Testis (tissue), 3 donors: ENCODE results near the gene CDK11A. TPM values are rescaled to one million over a fixed set of nuclear protein-coding genes. Genes with fewer than 3 reads are reported as not detected.
"Not testable (repeated sequence)": the region's sequence is repeated elsewhere in the genome, so short reads cannot be mapped to it uniquely, and the experiment has no call there.

Experiments
- DNase-seq: peaks from one replicate; pipeline ENCODE4 v3.0.0-alpha.2; 2019
- H3K27ac ChIP-seq, 2 donors: fragments of 200-600 bp; sonication (generic); one replicate each; pipeline ENCODE4 v1.5.1; 2019
- H3K27me3 ChIP-seq: fragments of 200-600 bp; sonication (generic); one replicate; pipeline ENCODE4 v1.5.1; 2019
- H3K36me3 ChIP-seq: fragments of 200-600 bp; sonication (generic); one replicate; pipeline ENCODE4 v1.5.1; 2017; ENCODE audit warnings: low read depth; ENCODE audit errors: missing control alignments
- H3K4me1 ChIP-seq: fragments of 200-600 bp; sonication (generic); one replicate; pipeline ENCODE4 v1.5.1; 2019
- H3K4me3 ChIP-seq, 2 donors: fragments of 200-600 bp; sonication (generic); one replicate each; pipeline ENCODE4 v1.5.1; 2017 to 2019
- H3K9me3 ChIP-seq: fragments of 200-600 bp; sonication (generic); one replicate; pipeline ENCODE4 v1.5.1; 2017
- POLR2A ChIP-seq: fragments of 450-650 bp; IDR thresholded peaks from one replicate; pipeline ENCODE4 v1.6.1; 2017; ENCODE audit warnings: antibody characterized with exemption, mild to moderate bottlenecking, moderate library complexity
- WGBS, 2 donors: methylation state at CpG; one replicate each; pipeline ENCODE4 v1.1.5; 2018; 5-methylcytosine and 5-hydroxymethylcytosine counted together
- intact Hi-C: fragments of 100-400 bp; cut with DNase I; formaldehyde crosslinking; loops from one replicate; pipeline ENCODE4 v1.15.1; 2023; ENCODE audit warnings: low total_unique reads
- polyA plus RNA-seq: library from polyadenylated mRNA; stranded (reverse); fragments of 350-450 nt; fragmentation: Illumina TruSeq; extraction: RNeasy Lipid Tissue Mini Kit (QIAGEN cat#74804); gene quantifications from one replicate; pipeline ENCODE4 v1.2.3, GENCODE V29; 2014; ENCODE audit warnings: low read depth, low replicate concordance; ENCODE audit not compliant: insufficient read depth
- total RNA-seq, 2 donors: library from RNA; depleted of rRNA; stranded (reverse); fragments of >200 nt; gene quantifications; one replicate each; pipeline ENCODE4 v1.2.3, GENCODE V29; 2016
- TF ChIP-seq, protein P1 (sequence below), 3 experiments: fragments of 450-650 bp in 2 of 3; fragments of 200-600 bp in 1 of 3; sonication (generic) in 1 of 3; IDR thresholded peaks; one replicate each; pipeline ENCODE4 v1.5.1; 2016 to 2019; ENCODE audit warnings: antibody characterized with exemption in 3 of 3, mild to moderate bottlenecking in 2 of 3, moderate library complexity in 1 of 3

The CDK11A gene
- total and polyA plus RNA-seq, 3 donors from 2014 or later, result 44.8 to 153 (median 75.9) TPM

DNA sequence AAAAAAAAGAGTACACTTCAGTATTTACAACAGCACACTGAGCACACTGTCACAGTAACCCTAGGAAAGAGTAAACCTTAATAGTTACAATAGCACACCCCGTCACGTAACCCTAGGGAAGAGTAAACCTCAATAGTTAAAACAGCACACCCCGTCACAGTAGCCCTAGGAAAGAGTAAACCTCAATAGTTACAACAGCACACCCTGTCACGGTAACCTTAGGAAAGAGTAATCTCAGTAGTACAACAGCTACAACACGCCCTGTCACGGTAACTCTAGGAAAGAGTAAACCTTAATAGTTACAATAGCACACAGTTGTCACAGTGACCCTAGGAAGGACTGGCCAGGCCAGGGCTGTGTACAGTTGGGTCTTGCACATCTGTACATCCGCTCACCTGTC lies 3.0 kb downstream of the CDK11A start:
- 79 to 82% methylated on average over 7 of the region's 7 CpGs for WGBS, 2 donors
- Histone ChIP-seq H3K27ac (no peak overlapping the region), H3K4me3 (no peak overlapping the region), H3K4me1 (no peaks in the 10 kb centered on the region), H3K36me3 (no peaks in the 10 kb centered on the region), H3K27me3 (no peaks in the 10 kb centered on the region), H3K9me3 (no peaks in the 10 kb centered on the region)
- no peak for TF ChIP-seq POLR2A
- TF ChIP-seq, protein P1, sequence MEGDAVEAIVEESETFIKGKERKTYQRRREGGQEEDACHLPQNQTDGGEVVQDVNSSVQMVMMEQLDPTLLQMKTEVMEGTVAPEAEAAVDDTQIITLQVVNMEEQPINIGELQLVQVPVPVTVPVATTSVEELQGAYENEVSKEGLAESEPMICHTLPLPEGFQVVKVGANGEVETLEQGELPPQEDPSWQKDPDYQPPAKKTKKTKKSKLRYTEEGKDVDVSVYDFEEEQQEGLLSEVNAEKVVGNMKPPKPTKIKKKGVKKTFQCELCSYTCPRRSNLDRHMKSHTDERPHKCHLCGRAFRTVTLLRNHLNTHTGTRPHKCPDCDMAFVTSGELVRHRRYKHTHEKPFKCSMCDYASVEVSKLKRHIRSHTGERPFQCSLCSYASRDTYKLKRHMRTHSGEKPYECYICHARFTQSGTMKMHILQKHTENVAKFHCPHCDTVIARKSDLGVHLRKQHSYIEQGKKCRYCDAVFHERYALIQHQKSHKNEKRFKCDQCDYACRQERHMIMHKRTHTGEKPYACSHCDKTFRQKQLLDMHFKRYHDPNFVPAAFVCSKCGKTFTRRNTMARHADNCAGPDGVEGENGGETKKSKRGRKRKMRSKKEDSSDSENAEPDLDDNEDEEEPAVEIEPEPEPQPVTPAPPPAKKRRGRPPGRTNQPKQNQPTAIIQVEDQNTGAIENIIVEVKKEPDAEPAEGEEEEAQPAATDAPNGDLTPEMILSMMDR (IDR thresholded peaks at IDR 0.05), result no peak
- intact Hi-C loops, result no loop called here
- peak; percentile 1 for DNase-seq

DNA sequence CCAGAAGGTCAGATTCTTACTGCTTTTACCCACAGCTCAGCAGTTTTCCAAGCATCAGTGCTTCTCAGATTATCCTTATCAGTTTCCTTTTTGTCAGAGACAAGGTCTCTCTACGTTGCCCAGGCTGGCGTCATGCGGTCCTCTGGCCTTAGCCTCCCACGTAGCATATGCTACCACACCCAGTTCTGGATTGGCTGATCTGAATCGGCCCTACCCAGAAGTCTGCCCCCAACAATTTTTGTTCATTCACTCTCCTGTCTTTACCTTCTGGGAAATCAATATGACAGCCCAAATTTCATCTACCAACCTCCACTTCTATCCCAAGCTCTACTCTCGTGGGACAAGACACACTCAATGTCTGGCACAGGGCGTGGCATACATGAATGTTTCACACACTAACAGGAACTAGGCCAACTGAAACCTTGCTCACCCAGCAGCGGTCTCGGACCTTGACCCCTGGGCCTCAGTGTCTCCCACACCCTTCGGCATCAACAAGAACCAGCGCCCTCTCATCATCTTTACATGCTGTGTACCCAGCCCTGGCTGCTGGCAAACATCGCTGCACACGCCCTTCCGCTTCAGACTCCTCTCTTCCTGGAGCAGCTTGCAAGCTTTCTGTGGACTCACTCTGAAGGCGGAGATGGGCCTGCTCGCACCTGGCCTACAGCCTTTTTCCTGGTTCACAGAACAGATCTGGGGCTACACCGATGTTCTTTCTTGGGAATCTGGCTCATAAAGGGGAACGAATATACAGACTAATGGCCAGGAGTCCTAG lies 8.9 kb downstream of the CDK11A start:
- intact Hi-C loops, H3K9me3 ChIP-seq, DNase-seq, H3K27ac ChIP-seq, H3K36me3 ChIP-seq, H3K4me1 ChIP-seq, H3K27me3 ChIP-seq, H3K4me3 ChIP-seq: not testable (repeated sequence)
- WGBS, 2 donors, result 76 to 95% methylated on average over 11 of the region's 18 CpGs

DNA sequence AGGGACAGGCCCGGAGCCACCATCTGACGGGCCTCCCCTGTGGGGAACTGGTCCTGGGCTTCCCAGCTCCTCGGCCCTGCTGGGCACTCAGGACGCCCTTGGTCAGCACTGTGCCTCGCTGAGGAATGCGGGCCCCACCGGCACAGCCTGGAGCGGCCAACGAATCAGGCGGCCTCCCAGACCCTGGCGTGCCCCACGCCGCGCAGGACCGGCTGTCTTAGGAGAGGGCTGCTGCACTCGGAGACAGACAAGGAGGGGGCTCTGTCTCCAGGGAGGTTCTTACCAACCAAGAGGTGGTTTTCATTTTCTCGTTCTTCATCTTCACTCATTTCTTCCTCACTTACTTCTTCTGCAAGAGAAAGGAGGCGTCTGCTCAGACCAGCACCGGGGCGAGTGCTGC lies 16.3 kb downstream of the CDK11A start:
- H3K36me3 ChIP-seq, DNase-seq, H3K27me3 ChIP-seq, intact Hi-C loops, H3K4me3 ChIP-seq, H3K4me1 ChIP-seq, H3K9me3 ChIP-seq, H3K27ac ChIP-seq: not testable (repeated sequence)
- whole genome bisulfite sequencing, 2 donors, result 100% methylated on average over 2 of the region's 20 CpGs; no CpG with 5 or more reads in 1 of the 2 donors

DNA sequence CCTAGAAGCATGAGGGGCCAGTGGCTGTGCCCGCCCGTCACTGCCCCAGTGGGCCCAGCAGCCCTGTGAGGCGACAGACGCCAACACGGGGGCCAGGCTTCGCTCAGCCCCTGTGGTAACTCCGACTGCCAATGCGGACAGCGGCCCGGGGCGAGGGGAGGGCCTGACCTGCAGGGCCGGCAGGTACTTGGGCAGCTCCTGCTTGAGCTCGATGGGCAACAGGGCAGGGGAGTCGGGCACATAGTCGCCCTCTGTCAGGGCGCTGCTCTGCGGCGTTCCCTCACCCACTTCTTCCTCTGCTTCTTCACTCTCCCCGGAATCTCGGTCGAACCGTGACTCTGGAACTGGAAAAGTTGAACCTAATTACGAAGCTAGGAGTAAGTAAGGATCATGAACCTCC lies 16.9 kb downstream of the CDK11A start:
- WGBS, 2 donors, result 96% methylated on average over 8 of the region's 23 CpGs; no CpG with 5 or more reads in 1 of the 2 donors
- DNase-seq, H3K27me3 ChIP-seq, H3K9me3 ChIP-seq, H3K36me3 ChIP-seq, intact Hi-C loops, H3K27ac ChIP-seq, H3K4me1 ChIP-seq, H3K4me3 ChIP-seq: not testable (repeated sequence)

DNA sequence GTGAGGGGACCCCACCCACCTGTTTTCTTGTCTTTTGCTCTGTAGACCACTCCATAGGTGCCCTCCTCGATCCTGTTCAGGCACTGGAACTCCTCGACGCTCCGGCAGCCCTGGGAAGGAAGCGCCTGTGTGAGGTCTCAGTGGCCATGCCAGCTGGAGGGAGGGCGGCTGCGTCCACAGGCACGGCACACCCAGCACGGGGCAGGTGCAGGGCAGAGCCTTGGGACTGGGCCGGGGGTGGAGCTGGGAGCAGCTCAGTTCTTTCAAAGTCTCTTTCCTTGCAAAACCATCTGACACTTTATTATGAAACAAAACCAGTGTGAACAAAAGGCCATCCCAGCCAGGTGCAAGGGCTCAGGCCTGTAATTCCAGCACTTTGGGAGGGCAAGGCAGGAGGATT lies 18.5 kb downstream of the CDK11A start:
- H3K4me3 ChIP-seq, H3K27ac ChIP-seq, H3K27me3 ChIP-seq, intact Hi-C loops, H3K9me3 ChIP-seq, H3K36me3 ChIP-seq, DNase-seq, H3K4me1 ChIP-seq: not testable (repeated sequence)
- WGBS, 2 donors, result no CpG with 5 or more reads among the region's 10 CpGs

DNA sequence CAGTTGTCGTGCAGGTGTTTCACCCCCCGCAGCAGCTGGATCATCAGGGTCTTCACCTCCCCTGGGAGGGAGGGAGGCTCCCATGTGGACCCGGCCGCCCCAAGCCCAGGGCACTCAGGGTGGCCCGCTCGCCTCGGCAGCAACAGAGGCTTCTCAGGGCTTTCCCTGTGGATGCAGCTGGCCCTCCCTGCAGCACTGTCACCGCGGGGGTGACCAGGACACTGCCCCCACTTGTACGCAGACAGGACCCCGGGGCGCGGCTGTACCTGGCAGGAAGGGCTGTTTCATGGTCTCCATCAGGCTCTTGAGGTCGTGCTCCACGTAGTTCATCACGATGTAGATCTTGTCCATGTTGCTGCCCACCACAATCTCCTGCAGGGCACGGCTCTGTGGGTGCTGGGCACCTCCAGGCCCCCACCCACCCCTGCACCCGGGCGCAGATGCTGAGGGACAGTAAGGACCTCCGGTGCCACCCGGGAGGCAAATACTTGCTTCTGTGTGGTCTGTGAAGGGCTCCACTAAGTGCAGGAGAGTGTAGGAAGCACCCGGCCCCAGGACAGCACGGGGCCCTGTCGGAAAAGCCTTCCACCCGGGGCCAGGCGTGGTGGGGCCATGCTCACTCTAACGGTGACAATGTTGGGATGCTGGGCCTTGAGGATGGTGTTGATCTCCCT lies 19.7 kb downstream of the CDK11A start:
- intact Hi-C loops, H3K4me1 ChIP-seq, H3K27me3 ChIP-seq, H3K27ac ChIP-seq, H3K9me3 ChIP-seq, H3K36me3 ChIP-seq, H3K4me3 ChIP-seq: not testable (repeated sequence)
- peak; percentile 4 for DNase-seq
- WGBS, 2 donors, result 79 to 94% methylated on average over 11 to 22 of the region's 27 CpGs

DNA sequence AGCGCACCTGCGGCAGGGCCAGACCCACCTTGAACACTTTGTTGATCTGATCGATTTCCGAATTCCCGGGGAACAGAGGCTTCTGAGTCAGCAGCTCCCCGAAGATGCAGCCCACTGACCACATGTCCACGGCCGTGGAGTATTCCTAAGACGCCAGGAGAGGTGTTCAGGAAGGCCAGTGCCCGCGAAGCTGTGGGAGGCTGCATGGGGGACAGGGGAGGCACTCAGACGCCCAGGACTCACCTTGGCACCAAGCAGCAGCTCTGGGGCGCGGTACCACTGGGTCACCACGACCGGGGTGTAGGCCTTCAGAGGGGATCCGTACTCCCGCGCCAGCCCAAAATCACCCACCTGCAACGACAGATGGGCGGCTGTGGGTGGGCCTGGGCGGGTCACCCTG lies 20.4 kb downstream of the CDK11A start:
- DNase-seq, result peak; percentile 13
- no peak for TF ChIP-seq POLR2A
- TF ChIP-seq, protein P1 (IDR thresholded peaks at IDR 0.05), result no peak

DNA sequence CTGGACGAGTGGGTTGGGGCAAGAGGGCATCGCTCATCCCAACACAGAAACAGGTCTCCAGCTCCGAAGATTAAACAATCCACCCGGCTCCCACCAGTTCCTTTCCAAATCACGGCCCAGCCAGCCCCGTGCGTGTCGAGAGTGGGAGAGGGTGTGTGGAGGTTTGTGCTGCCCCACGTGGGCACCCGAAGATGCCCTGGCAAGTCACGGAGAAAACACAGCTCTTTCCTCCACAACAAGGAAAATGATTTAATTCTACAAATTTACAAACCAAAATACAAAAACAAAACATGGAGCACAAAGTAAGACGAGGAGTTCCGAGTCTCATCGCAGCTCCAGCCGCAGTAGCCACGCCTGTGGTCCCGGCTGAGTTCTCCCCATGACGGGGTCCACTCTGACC lies 21.7 kb downstream of the CDK11A start:
- H3K4me1 ChIP-seq, DNase-seq, intact Hi-C loops, H3K9me3 ChIP-seq, H3K27ac ChIP-seq, H3K4me3 ChIP-seq, H3K27me3 ChIP-seq, H3K36me3 ChIP-seq: not testable (repeated sequence)
- WGBS, 2 donors, result 79 to 80% methylated on average over 6 to 11 of the region's 18 CpGs

More for the DNA sequence above, 20.4 kb downstream of the CDK11A start:
- Histone ChIP-seq H3K4me1 (no peaks in the 10 kb centered on the region), H3K9me3 (no peaks in the 10 kb centered on the region), H3K4me3 (no peak overlapping the region), H3K27ac (no peak overlapping the region), H3K27me3 (no peaks in the 10 kb centered on the region), H3K36me3 (no peaks in the 10 kb centered on the region)
- intact Hi-C loops, result no loop called here
- WGBS, 2 donors, result 88 to 94% methylated on average over 14 to 20 of the region's 22 CpGs

DNA sequence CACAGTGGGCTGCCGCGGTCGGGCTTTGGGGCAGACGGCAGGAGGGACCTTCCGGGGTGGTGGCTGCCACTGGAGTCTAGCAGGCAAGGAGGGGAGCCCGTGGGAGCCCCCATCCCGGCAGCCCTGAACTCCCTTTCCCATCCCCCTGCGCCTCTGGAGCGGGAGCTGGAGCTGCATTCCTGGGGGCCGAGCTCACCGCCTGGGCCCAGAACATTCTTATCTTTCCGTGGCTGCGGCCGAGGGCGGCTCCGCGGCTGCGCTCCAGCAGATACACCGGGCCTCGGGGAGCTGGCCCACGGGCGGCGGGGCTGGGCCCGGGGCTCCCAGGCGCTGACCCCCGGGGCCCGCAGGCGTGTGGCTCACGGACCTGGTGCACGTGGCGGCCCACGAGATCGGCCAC lies 23.6 kb downstream of the CDK11A start:
- WGBS, 2 donors, result no CpG with 5 or more reads among the region's 33 CpGs
- intact Hi-C loops, DNase-seq: not testable (repeated sequence)

DNA sequence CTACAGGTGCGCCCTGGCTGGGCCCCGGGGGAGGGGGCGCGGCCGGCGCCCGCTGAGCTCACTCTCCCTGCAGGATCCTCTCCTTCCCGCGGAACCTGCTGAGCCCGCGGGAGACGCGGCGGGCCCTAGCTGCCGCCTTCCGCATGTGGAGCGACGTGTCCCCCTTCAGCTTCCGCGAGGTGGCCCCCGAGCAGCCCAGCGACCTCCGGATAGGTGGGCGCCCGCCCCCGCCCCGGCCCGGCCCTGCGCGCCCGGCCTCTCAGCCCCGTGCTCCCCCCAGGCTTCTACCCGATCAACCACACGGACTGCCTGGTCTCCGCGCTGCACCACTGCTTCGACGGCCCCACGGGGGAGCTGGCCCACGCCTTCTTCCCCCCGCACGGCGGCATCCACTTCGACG lies 24.1 kb downstream of the CDK11A start:
- H3K4me1 ChIP-seq, H3K27me3 ChIP-seq, H3K4me3 ChIP-seq, intact Hi-C loops, H3K27ac ChIP-seq, DNase-seq, H3K36me3 ChIP-seq, H3K9me3 ChIP-seq: not testable (repeated sequence)
- WGBS, 2 donors, result no CpG with 5 or more reads among the region's 45 CpGs

More for the DNA sequence above, 23.6 kb downstream of the CDK11A start:
- H3K4me3 ChIP-seq, H3K4me1 ChIP-seq, H3K9me3 ChIP-seq, H3K36me3 ChIP-seq, H3K27me3 ChIP-seq, H3K27ac ChIP-seq: not testable (repeated sequence)
